Caco-2 (cell line): ENCODE data around the gene XXYLT1. TPM values are rescaled to one million over a fixed set of nuclear protein-coding genes. Genes with fewer than 3 reads are reported as not detected.
A peak's percentile ranks its signal among the peaks of the same experiment; 100 is the strongest.

Experiments
- BruUV-seq: library from RNA; stranded (reverse); fragments of 400-500 nt; replicated peaks from 2 replicates; lab custom pipeline; 2021; lab: Mats Ljungman, UMichigan
- CTCF ChIA-PET: fragments of 300-600 bp; sonication (Branson Sonifier 250); formaldehyde crosslinking; loops from one replicate; lab custom pipeline; 2022; ENCODE audit warnings: antibody characterized with exemption; lab: Charles Lee
- POLR2A ChIA-PET: fragments of 300-600 bp; sonication (Branson Sonifier 250); formaldehyde crosslinking; loops from one replicate; lab custom pipeline; 2022; ENCODE audit warnings: antibody characterized with exemption; lab: Charles Lee
- DNase-seq, 2 experiments: peaks; one replicate each; pipeline versions ENCODE4 v3.0.0 to v3.0.0-alpha.2; 2020 to 2022
- H3K27me3 ChIP-seq: replicated peaks from 2 replicates; pipeline ENCODE4 v1.6.0; 2011; ENCODE audit warnings: low read length; ENCODE audit not compliant: control insufficient read depth, insufficient read depth
- H3K36me3 ChIP-seq: 2 replicates; pipeline ENCODE4 v1.5.1; 2011; ENCODE audit warnings: low read length; ENCODE audit not compliant: control insufficient read depth, insufficient read depth
- H3K4me1 ChIP-seq: fragments of 250-450 bp; sonication (Bioruptor Pico); 2 replicates; pipeline ENCODE4 v1.5.1; 2020; ENCODE audit warnings: mild to moderate bottlenecking
- H3K4me3 ChIP-seq: 2 replicates; pipeline ENCODE4 v1.5.1; 2011; ENCODE audit warnings: low read depth, mild to moderate bottlenecking, control low read depth, low read length
- H3K9me3 ChIP-seq: fragments of 250-450 bp; sonication (Bioruptor Pico); 2 replicates; pipeline ENCODE4 v1.5.1; 2020; ENCODE audit warnings: mild to moderate bottlenecking, moderate library complexity
- H3K27ac Mint-ChIP-seq: one replicate; pipeline ENCODE4 v1.8.0; 2022; ENCODE audit warnings: mixed read lengths; ENCODE audit not compliant: unreplicated experiment
- H3K27me3 Mint-ChIP-seq: one replicate; pipeline ENCODE4 v1.8.0; 2022; ENCODE audit warnings: mixed read lengths; ENCODE audit not compliant: insufficient read depth, unreplicated experiment
- H3K36me3 Mint-ChIP-seq: one replicate; pipeline ENCODE4 v1.8.0; 2022; ENCODE audit warnings: mild to moderate bottlenecking, mixed read lengths; ENCODE audit not compliant: insufficient read depth, unreplicated experiment
- H3K4me1 Mint-ChIP-seq: one replicate; pipeline ENCODE4 v1.8.0; 2022; ENCODE audit warnings: low read depth, mixed read lengths; ENCODE audit not compliant: unreplicated experiment
- H3K4me3 Mint-ChIP-seq: one replicate; pipeline ENCODE4 v1.8.0; 2022; ENCODE audit warnings: mild to moderate bottlenecking, moderate library complexity, mixed read lengths; ENCODE audit not compliant: unreplicated experiment
- H3K9me3 Mint-ChIP-seq: one replicate; pipeline ENCODE4 v1.8.0; 2022; ENCODE audit warnings: mixed read lengths; ENCODE audit not compliant: unreplicated experiment
- intact Hi-C: fragments of 100-400 bp; cut with micrococcal nuclease; formaldehyde crosslinking; loops from one replicate; pipeline ENCODE4 v1.10.0; 2022; ENCODE audit not compliant: unreplicated experiment
- total RNA-seq: library from RNA; stranded (reverse); gene quantifications from 2 replicates; pipeline ENCODE4 v1.2.3, GENCODE V29; 2022
- TF ChIP-seq, protein P1 (sequence below), 2 experiments: fragments of 200-600 bp in 1 of 2; IDR thresholded peaks; 1 replicate in 1 of 2; 2 replicates in 1 of 2; pipeline versions ENCODE4 v1.5.1 to v1.8.0; 2011 to 2022; ENCODE audit warnings: antibody characterized with exemption in 1 of 2, control low read depth in 1 of 2, inconsistent platforms in 1 of 2, low read depth in 1 of 2, low read length in 1 of 2, mild to moderate bottlenecking in 1 of 2, moderate library complexity in 1 of 2; ENCODE audit not compliant: insufficient read depth in 1 of 2, severe bottlenecking in 1 of 2, unreplicated experiment in 1 of 2

The XXYLT1 gene
- total RNA-seq, 1 experiment from 2014 or later: 14.2 TPM

DNA sequence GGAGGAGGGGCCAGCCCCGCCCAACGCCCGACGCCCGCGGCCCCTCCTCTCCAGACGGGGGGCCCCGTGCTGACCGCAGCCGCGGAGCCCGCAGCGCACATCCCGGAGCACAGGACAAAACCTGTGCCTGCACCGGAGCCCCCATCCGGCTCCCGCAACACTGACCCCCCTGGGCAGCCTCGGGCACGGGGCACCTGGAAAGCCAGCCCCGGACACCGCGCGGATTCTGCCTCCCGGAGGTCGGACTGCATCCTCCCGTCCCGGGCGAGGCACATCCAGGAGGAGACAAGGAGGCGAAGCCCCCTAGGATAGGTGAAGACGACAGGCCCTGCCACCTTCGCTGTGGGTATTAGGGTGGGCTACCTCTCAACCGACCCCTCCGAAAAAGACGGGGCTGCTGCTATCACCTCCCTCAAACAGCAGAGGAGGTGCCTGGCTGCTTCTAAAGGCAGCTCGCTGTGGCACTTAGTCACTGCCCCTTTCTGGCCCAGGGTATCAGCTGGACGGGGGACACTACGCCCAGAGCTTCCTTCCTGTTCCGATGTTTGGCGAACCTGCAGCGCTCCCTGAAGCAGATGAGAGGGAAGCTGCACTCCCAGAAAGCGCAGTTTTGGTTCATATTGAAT is 10.6 kb downstream of the XXYLT1 start:
- TF ChIP-seq, protein P1, sequence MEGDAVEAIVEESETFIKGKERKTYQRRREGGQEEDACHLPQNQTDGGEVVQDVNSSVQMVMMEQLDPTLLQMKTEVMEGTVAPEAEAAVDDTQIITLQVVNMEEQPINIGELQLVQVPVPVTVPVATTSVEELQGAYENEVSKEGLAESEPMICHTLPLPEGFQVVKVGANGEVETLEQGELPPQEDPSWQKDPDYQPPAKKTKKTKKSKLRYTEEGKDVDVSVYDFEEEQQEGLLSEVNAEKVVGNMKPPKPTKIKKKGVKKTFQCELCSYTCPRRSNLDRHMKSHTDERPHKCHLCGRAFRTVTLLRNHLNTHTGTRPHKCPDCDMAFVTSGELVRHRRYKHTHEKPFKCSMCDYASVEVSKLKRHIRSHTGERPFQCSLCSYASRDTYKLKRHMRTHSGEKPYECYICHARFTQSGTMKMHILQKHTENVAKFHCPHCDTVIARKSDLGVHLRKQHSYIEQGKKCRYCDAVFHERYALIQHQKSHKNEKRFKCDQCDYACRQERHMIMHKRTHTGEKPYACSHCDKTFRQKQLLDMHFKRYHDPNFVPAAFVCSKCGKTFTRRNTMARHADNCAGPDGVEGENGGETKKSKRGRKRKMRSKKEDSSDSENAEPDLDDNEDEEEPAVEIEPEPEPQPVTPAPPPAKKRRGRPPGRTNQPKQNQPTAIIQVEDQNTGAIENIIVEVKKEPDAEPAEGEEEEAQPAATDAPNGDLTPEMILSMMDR (IDR thresholded peaks at IDR 0.05; ENCODE audit: insufficient read depth in 1 of 2, low read depth in 1 of 2, low read length in 1 of 2, severe bottlenecking in 1 of 2, unreplicated experiment in 1 of 2): no peak
- ChIA-PET POLR2A (no interaction called here), CTCF (interaction anchor here (1.0 to 2.6 kb wide), 2 partner anchors 10 to 578 kb away, joined by 6 to 14 read pairs; partner anchors contain the start of gene XXYLT1)
- Mint-ChIP-seq H3K27ac (peak overlapping the region; percentile 69), H3K4me3 (peak overlapping the region; percentile 70), H3K4me1 (peaks cover 6% of the 10 kb centered on the region), H3K36me3 (peaks cover 19% of the 10 kb centered on the region), H3K9me3 (no peaks in the 10 kb centered on the region), H3K27me3 (no peaks in the 10 kb centered on the region)
- peak; percentile 11 to 50 for DNase-seq
- intact Hi-C loops: loop anchor here (1.0 kb wide), 2 partner anchors 258 to 578 kb away; no protein-coding TSS in a partner anchor
- no TSS peak for BruUV-seq
- Histone ChIP-seq H3K4me3 (peak overlapping the region; percentile 54), H3K9me3 (no peaks in the 10 kb centered on the region), H3K36me3 (no peaks in the 10 kb centered on the region; the same call in 1 of the 2 replicates), H3K27me3 (no peaks in the 10 kb centered on the region), H3K4me1 (peaks cover 9% of the 10 kb centered on the region; the same call in 1 of the 2 replicates)

GRCh38 chr3:195259475-195260279 is 11.3 kb downstream of the XXYLT1 start:
- ChIA-PET POLR2A (no interaction called here), CTCF (interaction anchor here (1.0 kb wide), 1 partner anchor 577 kb away, joined by 6 read pairs; no protein-coding TSS in a partner anchor)
- Histone ChIP-seq H3K4me3 (peak overlapping the region; percentile 83), H3K9me3 (no peaks in the 10 kb centered on the region), H3K27me3 (no peaks in the 10 kb centered on the region), H3K4me1 (peaks cover 9% of the 10 kb centered on the region; the same call in 1 of the 2 replicates), H3K36me3 (no peaks in the 10 kb centered on the region; the same call in 1 of the 2 replicates)
- H3K27ac Mint-ChIP-seq: peak overlapping the region; percentile 69
- H3K4me1 Mint-ChIP-seq: peaks cover 6% of the 10 kb centered on the region
- intact Hi-C loops: loop anchor here (1.0 to 2.0 kb wide), 4 partner anchors 99 to 588 kb away; no protein-coding TSS in a partner anchor
- H3K27me3 Mint-ChIP-seq: no peaks in the 10 kb centered on the region
- H3K9me3 Mint-ChIP-seq: no peaks in the 10 kb centered on the region
- TSS peak; percentile 61 for BruUV-seq
- peaks cover 12% of the 10 kb centered on the region for H3K36me3 Mint-ChIP-seq
- H3K4me3 Mint-ChIP-seq: peak overlapping the region; percentile 70
- TF ChIP-seq, protein P1 (IDR thresholded peaks at IDR 0.05; ENCODE audit: insufficient read depth in 1 of 2, low read depth in 1 of 2, low read length in 1 of 2, severe bottlenecking in 1 of 2, unreplicated experiment in 1 of 2): peak; percentile 18 to 73
- DNase-seq: peak; percentile 94

DNA sequence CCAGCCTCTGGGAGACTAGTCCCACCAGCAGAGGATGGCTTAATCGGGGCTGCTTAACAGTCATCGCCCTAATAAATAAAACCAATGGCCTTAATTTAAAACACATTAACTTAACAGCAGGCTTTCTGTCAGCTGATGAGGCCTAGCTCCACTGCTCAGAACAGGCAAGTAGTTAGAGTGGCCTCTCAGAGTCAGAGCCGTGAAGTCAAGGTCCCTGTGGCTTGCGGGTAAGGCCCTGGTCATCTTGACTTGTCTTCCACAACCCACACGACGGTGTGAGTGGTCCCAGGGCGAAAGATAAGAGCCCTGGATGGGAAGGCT is 11.8 kb downstream of the XXYLT1 start:
- POLR2A ChIA-PET: no interaction called here
- Histone ChIP-seq H3K4me1 (peaks cover 9% of the 10 kb centered on the region; the same call in 1 of the 2 replicates), H3K9me3 (no peaks in the 10 kb centered on the region), H3K36me3 (no peaks in the 10 kb centered on the region; the same call in 1 of the 2 replicates), H3K4me3 (peak overlapping the region; percentile 83), H3K27me3 (no peaks in the 10 kb centered on the region)
- BruUV-seq: no TSS peak
- DNase-seq: no peak
- Mint-ChIP-seq H3K9me3 (no peaks in the 10 kb centered on the region), H3K36me3 (peaks cover 6% of the 10 kb centered on the region), H3K27me3 (no peaks in the 10 kb centered on the region), H3K27ac (no peak overlapping the region), H3K4me3 (peak overlapping the region; percentile 70), H3K4me1 (peaks cover 6% of the 10 kb centered on the region)
- TF ChIP-seq, protein P1 (IDR thresholded peaks at IDR 0.05; ENCODE audit: insufficient read depth in 1 of 2, low read depth in 1 of 2, low read length in 1 of 2, severe bottlenecking in 1 of 2, unreplicated experiment in 1 of 2): no peak
- intact Hi-C loops: loop anchor here (1.0 to 2.0 kb wide), 2 partner anchors 98 to 588 kb away; no protein-coding TSS in a partner anchor
- CTCF ChIA-PET: interaction anchor here (0.7 to 0.8 kb wide), 2 partner anchors 12 to 576 kb away, joined by 4 read pairs; partner anchors contain the start of gene XXYLT1
